ENCODE data around the gene TFB2M.
"Not testable (repeated sequence)": the region's sequence is repeated elsewhere in the genome, so short reads cannot be mapped to it uniquely, and the experiment has no call there.

The TFB2M gene, protein sequence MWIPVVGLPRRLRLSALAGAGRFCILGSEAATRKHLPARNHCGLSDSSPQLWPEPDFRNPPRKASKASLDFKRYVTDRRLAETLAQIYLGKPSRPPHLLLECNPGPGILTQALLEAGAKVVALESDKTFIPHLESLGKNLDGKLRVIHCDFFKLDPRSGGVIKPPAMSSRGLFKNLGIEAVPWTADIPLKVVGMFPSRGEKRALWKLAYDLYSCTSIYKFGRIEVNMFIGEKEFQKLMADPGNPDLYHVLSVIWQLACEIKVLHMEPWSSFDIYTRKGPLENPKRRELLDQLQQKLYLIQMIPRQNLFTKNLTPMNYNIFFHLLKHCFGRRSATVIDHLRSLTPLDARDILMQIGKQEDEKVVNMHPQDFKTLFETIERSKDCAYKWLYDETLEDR

DNA sequence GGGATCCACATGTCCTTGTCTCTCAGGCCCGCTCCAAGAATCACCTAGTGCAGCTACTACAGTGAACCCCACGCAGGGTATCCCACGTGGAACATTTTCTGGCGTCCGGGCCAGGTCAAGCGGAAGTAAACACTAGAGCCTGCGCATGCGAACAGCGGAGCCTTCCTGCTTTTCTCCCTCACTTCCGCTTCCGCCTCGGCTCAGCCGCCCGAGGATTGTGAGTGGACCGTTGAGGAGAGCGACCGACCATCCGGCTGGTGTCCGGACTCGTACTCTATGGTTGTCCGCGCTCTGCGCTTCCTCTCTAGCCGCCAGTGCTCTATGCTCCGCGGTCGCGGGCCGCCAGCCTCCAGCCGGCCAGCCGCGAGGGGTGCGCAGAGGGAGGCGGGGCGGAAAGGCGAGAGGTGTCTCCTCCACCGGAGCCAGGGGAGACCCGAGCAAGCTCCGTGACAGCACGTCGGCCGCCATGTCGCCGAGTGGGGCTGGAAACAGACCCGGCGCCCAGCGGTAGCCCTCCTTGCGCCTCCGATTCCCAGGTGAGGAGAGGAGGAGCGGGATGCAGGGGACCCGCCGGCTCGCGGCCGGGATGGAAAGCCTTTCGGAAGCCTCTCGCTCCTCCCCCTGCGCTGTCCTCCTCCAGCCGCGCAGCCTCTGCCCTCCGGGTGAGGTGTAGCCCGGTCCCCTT lies at the start of gene TFB2M, which contains the start of gene CNST:
Gene TFB2M, minus strand, starts transcription at position 134 of the 685 bp plus-strand sequence. Its CDS starts 123 bp downstream, at position 11.
Gene CNST, plus strand, starts transcription at position 329 of the 685 bp plus-strand sequence. CDS start 25,107 bp downstream, outside the sequence.
- peak; percentile 97 to 98 for DNase-seq

DNA sequence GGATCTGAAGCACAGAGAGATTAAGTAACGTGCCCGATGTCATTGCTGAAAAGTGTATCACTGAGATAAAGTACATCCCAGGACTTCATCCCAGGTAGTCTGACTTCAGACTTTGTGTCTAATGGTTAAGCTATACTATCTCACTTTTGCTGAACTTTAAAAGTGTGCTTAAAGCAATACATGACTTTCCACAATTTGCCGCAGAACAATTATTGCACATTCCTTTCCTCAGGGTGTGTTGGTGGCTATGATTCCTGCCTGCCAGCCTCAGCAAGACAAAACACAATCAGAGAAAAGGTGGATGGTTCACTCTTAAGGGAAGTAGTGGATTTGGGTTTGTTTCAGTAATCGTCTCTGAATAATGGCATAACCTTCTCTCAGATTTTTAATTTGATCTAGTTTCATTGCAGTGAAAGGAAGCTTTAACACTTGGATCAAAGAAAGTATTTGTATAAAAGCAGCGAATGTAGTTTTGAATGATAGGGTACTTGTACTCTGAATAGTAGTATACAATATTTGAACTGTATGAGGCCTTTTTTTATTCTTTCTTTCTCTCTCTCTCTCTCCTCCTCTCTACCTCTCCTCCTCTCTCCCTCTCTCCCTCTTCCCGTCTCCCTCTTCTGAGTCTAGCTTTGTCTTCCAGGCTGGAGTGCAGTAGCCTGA lies 47.2 kb upstream of the TFB2M start:
- no peak for DNase-seq

DNA sequence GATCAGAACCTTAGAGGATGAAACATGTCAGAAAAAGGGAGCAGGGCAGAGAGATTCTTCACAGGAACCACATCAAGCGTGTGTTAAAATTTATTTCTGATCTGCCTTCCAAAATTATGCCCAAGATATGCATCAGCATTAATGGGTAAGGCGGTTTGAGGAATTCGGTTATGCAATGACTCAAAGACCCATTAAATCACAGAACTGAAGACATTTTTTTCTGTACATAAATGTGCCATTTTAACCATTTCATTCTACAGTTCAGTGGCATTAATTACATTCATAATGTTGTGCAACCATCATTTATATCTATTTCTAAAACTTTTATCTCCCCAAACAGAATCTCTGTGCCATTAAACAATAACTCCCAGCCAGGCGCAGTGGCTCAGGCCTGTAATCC lies 43.6 kb upstream of the TFB2M start:
- DNase-seq: no peak

DNA sequence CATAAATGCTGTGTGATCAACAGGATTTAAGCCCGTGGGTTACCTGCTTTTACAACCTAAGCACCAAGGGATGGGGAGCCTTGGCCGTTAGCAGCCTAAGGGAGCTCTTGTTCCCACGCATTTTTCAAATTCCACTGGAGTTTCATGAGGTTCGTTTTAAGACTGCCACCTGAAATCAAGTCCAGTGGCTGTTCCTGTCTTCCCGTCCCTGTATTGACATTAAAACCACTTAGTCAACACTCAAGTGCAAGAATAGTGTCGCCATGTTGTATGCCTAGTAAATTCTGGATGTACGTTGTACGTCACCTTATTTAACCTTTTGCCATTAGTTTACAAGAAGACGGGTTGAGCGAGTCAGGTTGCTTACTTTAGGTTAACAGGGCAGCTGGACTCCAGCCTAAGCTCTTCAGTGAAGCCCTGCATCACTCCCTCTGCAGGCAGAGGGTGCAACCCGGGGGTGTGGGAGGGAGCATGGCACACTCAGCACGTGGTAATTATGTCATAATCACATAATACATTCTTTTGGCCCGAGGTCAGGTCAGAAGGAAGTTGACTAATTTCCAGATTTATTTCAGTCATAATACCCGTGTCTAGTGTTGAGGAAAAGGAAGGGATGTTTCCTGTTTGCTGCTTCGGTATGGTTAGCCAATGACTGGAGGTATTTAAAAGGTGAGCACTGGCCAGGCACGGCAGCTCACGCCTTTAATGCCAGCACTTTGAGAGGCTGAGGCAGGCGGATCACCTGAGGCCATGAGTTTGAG lies 42.7 kb upstream of the TFB2M start:
- DNase-seq: no peak

DNA sequence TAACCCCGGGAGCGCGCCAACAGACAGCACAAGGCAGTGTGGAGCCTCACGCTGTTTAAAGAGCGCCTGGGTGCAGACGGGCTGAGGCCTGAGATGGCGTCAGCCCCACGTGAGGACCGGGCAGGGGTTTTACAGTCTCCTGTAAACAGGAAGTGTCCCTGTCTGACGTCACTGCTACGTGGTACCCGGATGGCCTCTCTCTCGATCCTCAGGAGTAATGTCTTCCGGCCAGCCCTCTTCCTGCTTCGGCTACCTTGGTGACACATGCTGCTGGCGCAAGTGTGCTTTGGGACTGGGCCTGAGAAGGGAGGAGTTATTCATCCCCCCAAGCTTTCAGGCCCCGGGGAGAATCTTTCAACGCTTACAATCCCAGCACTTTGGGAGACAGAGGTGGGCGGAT lies 41.4 kb upstream of the TFB2M start:
- no peak for DNase-seq

DNA sequence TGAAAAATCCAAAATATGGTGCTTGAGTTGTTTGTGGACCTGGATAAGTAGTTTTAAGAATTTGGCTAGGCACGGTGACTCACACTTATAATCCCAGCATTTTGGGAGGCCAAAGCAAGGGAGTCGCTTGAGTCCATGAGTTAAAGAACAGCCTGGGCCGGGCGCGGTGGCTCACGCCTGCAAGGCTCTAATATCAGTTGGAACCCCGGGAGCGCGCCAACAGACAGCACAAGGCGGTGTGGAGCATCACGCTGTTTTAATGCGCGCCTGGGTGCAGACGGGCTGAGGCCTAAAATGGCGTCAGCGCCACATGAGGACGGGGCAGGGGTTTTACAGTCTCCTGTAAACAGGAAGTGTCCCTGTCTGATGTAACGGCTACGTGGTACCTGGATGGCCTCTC lies 39.2 kb upstream of the TFB2M start:
- DNase-seq: not testable (repeated sequence)

DNA sequence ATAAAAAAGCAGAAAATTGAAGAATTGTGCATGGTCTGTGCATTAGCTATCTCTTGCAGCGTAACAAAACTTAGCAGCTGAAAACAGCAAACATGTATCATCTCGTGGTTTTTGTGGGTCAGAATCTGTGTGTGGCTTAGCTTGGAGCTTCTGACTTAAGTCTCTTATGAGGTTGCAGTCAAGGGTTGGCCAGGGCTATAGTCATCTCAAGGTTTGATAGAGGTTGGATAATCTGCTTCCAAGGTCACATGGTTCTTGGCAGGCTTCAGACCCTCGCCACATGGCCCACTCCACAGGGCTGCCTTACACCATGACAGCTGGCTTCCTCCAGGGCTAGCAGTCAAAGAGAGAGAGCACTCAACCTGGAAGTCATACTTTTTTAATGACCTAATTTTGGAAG lies 36.1 kb upstream of the TFB2M start:
- no peak for DNase-seq

DNA sequence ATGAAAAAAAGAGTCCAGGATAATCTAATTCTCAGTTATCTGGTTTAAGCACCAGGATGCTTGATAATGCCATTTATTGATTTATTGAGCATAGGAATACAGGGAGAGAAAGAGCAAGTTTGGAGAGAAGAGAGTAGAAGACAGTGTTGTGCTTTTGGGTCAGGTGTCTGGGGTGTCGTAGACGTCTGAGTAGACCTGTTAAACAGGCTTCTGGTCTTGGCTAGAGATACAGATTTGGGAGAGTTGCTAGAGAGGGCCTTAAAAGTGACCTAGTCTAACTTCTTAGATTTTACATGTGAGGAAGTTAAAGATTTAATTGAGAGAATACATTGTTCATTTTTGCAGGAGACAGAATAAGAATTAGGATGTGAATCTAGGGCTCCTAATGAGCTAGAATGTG lies 34.5 kb upstream of the TFB2M start:
- DNase-seq: no peak

DNA sequence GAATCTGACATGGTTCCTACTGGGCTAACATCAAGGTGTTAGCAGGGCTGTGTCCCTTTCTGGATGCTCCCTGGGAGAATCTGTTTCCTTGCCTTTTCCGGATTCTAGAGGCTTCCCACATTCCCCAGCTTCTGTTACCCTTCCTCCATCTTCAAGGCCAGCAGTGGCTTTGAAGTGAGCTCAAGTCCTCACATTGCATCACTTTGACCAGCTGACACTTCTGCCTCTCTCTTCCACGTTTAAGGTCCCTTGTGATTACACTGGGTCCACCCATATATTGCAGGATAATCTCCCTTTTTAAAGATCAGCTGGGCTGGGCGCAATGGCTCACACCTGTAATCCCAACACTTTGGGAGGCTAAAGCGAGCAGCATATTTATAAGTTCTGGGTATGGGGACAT lies 33.3 kb upstream of the TFB2M start:
- DNase-seq: no peak

DNA sequence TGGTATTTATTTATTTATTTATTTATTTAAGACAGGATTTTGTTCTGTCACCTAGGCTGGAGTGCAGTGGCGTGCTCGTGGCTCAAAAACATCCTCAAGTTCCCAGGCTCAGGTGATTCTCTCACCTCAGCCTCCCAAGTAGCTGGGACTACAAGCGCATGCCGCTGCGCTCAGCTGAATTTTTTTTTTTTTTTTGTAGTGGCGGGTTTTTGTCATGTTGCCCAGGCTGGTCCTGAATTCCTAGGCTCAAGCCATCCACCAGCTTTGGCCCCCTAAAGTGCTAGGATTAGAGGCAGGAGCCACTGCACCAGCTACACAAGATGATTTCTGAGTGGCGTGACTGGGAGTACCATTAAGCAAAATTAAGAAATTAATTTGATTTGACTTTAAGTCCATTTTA lies 31.9 kb upstream of the TFB2M start:
- no peak for DNase-seq

DNA sequence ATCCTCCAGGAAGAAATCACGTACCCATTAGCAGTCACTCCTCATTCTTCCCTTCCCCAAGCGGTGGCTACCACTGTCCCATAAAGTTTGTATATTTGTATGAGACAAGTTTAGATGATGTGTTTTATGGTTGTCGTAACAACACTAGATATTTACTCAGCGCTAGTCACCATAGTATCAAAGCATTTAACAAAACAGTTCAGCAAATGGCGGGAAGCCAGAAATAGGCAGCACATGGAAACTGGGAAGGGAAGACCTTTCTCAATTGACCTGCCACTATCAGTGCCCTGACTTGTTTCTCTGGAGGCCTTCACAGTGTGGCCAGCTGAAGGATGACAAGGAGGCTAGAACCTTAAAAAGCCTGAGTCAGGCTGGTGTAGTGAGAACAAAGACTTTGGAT lies 31.3 kb upstream of the TFB2M start:
- no peak for DNase-seq

DNA sequence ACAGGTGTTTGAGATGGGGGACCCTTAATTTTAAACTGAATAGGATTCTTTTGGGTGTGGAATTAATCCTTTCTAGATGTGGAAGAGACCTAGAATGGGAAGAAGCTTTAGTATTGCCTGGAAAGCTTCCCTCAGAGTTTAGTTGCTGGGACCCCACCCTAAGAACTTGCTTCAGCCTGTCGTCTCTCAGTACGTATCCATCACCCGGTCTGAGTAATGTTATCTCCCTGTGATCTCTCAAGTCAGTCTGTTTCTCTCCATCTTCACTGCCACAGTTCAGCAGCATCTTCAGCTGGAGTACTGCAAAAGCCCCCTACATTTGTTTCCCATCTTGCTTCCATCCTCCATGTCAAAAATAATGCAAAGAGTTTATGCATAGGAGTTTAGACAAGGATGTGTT lies 29.1 kb upstream of the TFB2M start:
- DNase-seq: no peak

DNA sequence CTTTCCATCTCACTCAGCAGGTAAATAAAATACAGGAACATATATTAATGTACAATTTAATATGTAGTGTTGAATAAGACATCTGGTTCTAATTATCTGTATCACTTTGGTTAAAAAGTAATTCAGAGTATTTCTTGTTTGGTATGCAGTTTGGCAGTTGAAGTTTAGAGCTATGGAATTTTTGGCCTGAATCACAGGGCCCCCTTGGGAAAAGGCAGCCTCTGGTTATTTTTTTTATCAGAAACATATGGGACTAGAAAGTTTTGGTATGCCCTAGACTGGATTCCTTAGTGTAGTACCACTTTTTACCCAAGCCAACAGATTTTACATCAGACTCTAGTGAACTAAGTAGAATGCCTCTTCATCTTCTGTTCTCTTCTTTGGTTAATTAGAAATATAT lies 26.6 kb upstream of the TFB2M start:
- no peak for DNase-seq

DNA sequence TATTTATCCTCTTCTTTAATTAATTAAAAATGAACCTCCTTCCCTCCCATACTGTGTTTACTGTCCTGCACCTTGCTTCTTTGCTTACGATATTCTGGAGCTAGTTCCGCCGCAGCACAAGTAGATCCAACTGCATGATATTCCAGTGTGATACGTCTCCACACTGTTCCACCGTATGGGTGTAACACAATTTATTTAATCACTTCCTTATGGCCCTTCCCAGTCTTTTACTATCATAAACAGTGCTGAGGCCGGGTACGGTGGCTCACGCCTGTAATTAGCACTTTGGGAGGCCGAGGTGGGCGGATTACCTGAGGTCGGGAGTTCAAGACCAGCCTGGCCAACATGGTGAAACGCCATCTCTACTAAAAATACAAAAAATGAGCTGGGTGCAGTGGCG lies 25.9 kb upstream of the TFB2M start:
- no peak for DNase-seq

DNA sequence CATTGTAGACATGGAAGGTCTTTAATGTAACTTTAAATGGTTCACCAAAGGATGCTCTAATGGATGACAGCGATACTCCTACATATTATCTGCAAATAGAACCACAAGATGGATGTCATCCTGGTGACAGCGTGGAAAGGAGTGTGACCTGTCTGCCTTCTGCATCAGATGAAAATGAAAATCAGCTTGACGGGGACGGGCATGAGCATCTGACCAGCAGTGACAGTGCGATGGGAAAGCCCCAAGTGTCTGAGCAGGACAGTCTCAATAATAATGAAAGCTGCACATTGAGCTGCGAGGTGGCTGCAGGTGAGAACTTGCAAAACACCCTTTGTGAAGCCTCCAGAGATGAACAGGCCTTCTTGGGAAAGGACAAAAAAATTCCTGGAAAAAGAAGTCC lies 25.4 kb upstream of the TFB2M start:
- DNase-seq: no peak

DNA sequence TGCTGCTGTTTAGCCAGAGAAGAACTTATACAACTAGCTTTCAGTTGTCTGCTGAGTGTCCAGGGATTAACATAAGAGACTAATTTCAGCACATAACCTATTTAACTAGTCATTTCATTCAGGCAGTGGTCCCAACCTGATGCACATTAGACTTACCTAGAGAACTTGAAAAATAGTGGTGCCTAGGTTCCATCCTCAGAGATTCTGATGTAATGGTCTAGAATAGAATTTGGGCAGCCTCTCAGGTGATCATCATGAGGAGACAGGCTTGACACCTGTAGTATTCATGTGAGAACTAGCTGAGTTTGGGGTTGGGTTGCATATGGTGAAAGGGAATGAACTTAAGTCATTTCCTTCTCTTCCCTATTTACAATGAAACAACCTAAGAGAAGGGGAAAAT lies 25.0 kb upstream of the TFB2M start:
- DNase-seq: no peak

DNA sequence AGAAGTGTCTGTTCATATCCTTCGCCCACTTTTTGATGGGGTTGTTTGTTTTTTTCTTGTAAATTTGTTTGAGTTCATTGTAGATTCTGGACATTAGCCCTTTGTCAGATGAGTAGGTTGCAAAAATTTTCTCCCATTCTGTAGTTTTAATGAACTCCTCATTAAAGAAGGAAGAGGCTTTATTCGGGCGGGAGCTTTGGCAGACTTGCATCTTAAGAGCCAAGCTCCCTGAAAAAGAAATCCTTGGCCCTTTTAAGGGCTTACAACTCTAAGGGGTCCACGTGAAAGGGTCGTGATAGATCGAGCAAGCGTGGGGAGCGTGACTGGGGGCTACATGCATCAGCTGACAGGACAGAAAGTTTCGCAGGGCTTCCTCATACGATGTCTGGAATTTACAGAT lies 23.9 kb upstream of the TFB2M start:
- DNase-seq: not testable (repeated sequence)

DNA sequence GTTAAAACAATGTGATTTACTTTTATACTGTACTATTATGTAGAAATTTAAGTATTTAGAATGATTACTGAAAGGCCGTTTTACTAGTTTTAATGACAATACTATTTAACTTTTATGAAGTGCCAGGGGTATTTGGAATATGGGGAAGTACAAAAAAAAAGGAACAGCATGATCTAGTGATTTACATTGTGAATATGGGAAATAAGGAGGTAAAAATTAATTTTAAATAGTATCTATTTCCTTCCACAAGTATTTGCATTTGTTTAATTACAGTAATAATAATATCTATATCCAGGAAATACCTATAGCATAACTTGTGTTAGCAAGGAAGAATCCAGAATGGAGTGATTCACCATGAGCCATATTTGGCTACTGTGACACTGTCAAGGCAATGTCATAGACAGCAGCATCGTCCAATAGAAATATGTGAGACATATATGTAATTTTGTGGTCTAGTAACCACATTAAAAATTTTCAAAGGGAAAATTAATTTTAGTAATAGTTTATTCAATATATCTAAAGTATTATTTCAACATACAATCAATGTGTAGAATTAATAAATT lies 22.2 kb upstream of the TFB2M start:
- DNase-seq: no peak

DNA sequence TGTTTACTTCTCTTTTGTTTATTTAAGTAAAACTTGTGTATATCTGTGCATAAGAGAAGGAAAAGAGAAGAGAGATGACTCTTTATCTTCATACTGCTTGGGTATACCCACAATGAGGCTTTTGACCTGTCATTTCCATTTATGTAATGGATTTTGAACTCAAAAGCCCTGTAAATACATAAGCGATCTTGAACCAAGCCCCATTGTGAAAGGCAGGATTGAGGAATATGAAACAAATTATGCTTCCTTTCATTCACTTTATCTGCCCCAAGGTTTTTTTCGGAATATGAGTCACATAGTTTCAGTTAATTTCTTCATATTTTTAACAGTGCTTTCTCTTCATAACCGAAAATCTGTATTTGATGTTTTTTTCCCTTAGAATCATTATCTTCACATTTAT lies 21.5 kb upstream of the TFB2M start:
- no peak for DNase-seq

DNA sequence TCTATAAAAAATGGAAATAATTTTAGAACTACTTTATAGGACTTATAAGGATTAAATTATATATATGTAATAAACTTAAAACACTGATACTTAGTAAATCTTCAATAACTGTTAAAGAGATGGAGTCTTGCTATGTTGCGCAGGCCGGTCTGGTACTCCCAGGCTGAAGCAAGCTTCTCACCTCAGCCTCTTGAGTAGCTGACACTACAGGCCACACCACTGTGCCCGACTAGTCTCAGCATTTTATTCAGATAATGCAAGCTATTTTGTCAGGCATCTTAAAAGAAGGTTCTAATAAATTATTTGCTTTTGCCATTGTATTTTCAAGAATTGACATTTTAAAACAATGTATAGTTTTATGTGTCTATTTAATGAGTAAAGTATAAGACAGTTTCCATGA lies 21.0 kb upstream of the TFB2M start:
- no peak for DNase-seq

DNA sequence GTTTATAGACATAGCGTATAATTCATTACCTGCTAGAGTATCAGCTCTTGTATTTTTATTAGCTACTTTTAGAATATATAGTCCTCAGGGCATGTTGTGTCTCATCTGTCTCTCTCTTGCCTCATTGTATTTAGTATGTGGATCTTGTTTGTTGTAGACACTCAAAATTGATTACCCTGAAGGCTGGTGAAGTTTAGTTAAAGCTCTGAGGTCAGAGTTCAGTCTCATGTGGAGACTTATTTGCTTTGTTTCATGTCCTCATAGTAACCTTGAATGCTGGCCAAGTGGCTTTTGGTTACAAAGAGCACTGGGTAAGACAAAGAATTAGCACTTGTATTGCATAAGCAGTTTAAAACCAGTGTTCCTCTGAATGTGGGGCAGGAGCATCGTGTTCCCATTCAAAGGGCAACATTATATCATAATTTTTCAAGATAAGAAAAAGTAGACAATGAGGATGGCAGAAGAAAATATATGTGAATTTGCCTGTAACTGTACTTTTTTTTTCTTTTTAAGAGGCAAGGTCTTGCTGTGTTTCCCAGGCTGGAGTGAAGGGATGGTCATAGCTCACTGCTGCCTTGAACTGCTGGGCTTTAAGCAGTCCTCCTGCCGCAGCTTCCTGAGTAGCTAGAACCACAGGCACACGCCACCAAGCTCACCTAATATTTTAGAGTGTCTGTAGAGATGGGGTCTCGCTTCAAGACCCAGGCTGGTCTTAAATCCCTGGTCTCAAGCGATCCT lies 17.6 kb upstream of the TFB2M start:
- no peak for DNase-seq

DNA sequence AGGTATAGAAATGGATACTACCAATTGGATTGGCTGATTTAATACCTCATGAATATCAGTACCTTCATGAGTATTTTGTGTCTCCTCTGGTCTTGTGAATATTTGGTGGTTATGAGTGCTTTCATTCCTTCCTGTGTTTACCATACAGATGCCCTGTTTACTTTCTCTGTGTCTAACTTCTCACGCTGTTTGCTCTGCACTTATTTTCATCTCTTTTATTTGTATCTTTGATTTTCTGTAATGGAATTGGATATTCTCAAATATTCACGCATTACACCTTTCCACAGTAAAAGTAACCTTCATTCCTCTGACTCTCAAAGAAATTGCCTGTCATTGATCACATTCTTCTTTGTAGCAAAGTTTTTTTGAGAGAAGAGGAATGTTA lies 17.0 kb upstream of the TFB2M start:
- no peak for DNase-seq
